Nephron progenitor cell (in vitro differentiated cells): ENCODE measurements around the gene GPR158.
"Not testable (repeated sequence)": the region's sequence is repeated elsewhere in the genome, so short reads cannot be mapped to it uniquely, and the experiment has no call there.

ENCODE experiments used
- DNase-seq: peaks from one replicate; pipeline ENCODE4 v3.0.0; 2021
- H3K27ac Mint-ChIP-seq: 2 replicates; pipeline ENCODE4 v1.8.0; 2021; ENCODE audit warnings: mild to moderate bottlenecking, moderate library complexity, mixed read lengths
- H3K27me3 Mint-ChIP-seq: 2 replicates; pipeline ENCODE4 v1.8.0; 2021; ENCODE audit warnings: mild to moderate bottlenecking, low read depth, mixed read lengths; ENCODE audit not compliant: poor library complexity
- H3K36me3 Mint-ChIP-seq: 2 replicates; pipeline ENCODE4 v1.8.0; 2021; ENCODE audit warnings: low read depth, mixed read lengths
- H3K4me1 Mint-ChIP-seq: 2 replicates; pipeline ENCODE4 v1.8.0; 2021; ENCODE audit warnings: mixed read lengths
- H3K4me3 Mint-ChIP-seq: 2 replicates; pipeline ENCODE4 v1.8.0; 2021; ENCODE audit warnings: mild to moderate bottlenecking, moderate library complexity, mixed read lengths
- H3K9me3 Mint-ChIP-seq: 2 replicates; pipeline ENCODE4 v1.8.0; 2021; ENCODE audit warnings: mild to moderate bottlenecking, moderate library complexity, mixed read lengths
- CTCF ChIP-seq: fragments of 200-600 bp; sonication (generic); IDR thresholded peaks from 2 replicates; pipeline ENCODE4 v1.5.0; 2021; ENCODE audit warnings: antibody characterized with exemption

GPR158 gene

GRCh38 chr10:25157650-25158049 lies 17.2 kb upstream of the GPR158 start:
- Mint-ChIP-seq H3K4me3 (no peak overlapping the region), H3K36me3 (no peaks in the 10 kb centered on the region), H3K9me3 (peaks cover 5% of the 10 kb centered on the region), H3K4me1 (no peaks in the 10 kb centered on the region), H3K27me3 (peaks cover 4% of the 10 kb centered on the region), H3K27ac (no peak overlapping the region)
- no peak for DNase-seq
- no peak for TF ChIP-seq CTCF

GRCh38 chr10:25159591-25159990 lies 15.2 kb upstream of the GPR158 start:
- DNase-seq = no peak
- no peak for TF ChIP-seq CTCF
- Mint-ChIP-seq H3K27me3 (peaks cover 4% of the 10 kb centered on the region), H3K27ac (no peak overlapping the region), H3K4me3 (no peak overlapping the region), H3K9me3 (no peaks in the 10 kb centered on the region), H3K4me1 (no peaks in the 10 kb centered on the region), H3K36me3 (no peaks in the 10 kb centered on the region)

- Mint-ChIP-seq H3K4me1 (no peaks in the 10 kb centered on the region), H3K36me3 (no peaks in the 10 kb centered on the region), H3K4me3 (no peak overlapping the region), H3K27me3 (no peaks in the 10 kb centered on the region), H3K27ac (no peak overlapping the region), H3K9me3 (no peaks in the 10 kb centered on the region)
- TF ChIP-seq CTCF = no peak
- DNase-seq = no peak
These were observed 12.4 kb upstream of the GPR158 start for GRCh38 chr10:25162391-25162790.

GRCh38 chr10:25163464-25163863 lies 11.3 kb upstream of the GPR158 start:
- not testable (repeated sequence) for H3K4me1 Mint-ChIP-seq, H3K9me3 Mint-ChIP-seq, H3K36me3 Mint-ChIP-seq, H3K4me3 Mint-ChIP-seq, DNase-seq, H3K27me3 Mint-ChIP-seq, H3K27ac Mint-ChIP-seq

- Mint-ChIP-seq H3K4me3 (no peak overlapping the region), H3K36me3 (no peaks in the 10 kb centered on the region), H3K4me1 (no peaks in the 10 kb centered on the region), H3K27me3 (peaks cover 30% of the 10 kb centered on the region), H3K9me3 (no peaks in the 10 kb centered on the region), H3K27ac (no peak overlapping the region)
- DNase-seq = no peak
- TF ChIP-seq CTCF = no peak
These were observed 5.1 kb upstream of the GPR158 start for GRCh38 chr10:25169740-25170139.

GRCh38 chr10:25170627-25171026 lies 4.2 kb upstream of the GPR158 start:
- H3K27ac Mint-ChIP-seq = no peak overlapping the region
- TF ChIP-seq CTCF = no peak
- H3K9me3 Mint-ChIP-seq = no peaks in the 10 kb centered on the region
- H3K4me3 Mint-ChIP-seq = no peak overlapping the region
- no peaks in the 10 kb centered on the region for H3K36me3 Mint-ChIP-seq
- no peak for DNase-seq
- peaks cover 39% of the 10 kb centered on the region for H3K27me3 Mint-ChIP-seq
- peaks cover 2% of the 10 kb centered on the region for H3K4me1 Mint-ChIP-seq
